Skin epidermis (tissue), 12 donors: ENCODE results near the gene MYBL2.

Experiments used
- H3K27ac ChIP-seq, 21 experiments: fragments of 200-600 bp; sonication (generic) in 11 of 21; one replicate each; pipeline ENCODE4 v1.5.0; 2020; ENCODE audit warnings: mild to moderate bottlenecking in 3 of 21, inconsistent platforms in 2 of 21, moderate library complexity in 2 of 21
- H3K4me3 ChIP-seq, 7 experiments: fragments of 200-600 bp; sonication (generic) in 2 of 7; one replicate each; pipeline ENCODE4 v1.5.0; 2020; ENCODE audit warnings: inconsistent platforms in 2 of 7, mild to moderate bottlenecking in 2 of 7, moderate library complexity in 1 of 7

The MYBL2 gene

DNA sequence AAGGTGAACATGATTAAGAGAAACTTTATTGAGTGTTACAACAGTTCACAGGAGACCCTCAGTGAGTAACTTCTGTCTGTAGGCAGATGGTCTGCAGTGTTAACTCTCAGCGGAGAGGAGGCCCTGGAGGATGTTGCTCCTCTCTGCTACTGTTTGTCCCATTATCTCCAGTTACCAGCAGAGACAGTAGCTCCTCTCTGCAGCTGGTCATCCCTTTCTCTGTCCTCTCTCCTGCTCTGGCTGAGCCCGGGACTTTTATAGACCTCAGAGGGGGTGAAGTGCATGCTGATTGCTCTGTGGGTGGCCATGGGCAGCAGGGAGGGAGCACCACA is 54.1 kb downstream of the MYBL2 start:
- Histone ChIP-seq H3K4me3 (no peak overlapping the region), H3K27ac (peak overlapping the region in 3 of 21 experiments; percentile 30 to 80 (median 63))

DNA sequence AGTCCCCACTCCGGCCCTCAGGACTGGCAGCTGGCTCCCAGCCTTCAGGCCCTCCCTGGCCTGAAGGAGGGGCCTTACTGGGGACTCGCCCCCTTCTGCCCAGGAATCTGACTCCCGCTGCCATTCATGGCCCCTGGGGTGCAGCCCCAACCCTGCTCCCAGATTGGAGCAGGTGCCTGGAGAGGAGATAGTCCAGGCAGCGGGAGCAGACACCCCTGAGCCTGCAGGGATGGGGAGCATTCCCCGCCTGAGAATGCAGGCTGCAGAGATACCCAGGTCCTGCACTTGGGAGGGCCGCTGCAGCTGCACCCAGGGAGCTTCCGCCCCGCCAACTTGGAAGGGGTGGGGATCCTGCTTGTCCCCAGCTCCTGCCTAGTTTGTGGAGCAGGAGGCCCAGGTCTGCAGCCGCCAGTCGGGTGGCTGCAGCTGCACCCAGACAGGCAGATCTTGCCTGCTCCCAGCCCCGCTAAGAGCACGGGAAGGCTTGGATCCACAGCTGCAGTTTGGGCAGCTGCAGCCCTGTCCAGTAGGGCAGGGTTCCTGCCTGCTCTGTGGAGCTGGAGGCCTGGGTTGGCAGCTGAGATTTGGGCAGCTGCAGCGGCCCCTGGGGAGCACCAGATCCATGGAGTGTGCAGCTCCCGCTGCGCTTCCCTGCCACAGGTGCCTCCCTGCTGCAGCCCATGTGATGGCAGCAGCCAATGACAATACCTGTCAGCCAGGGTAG is 54.7 kb downstream of the MYBL2 start:
- peak overlapping the region in 4 of 21 experiments; percentile 30 to 80 (median 62) for H3K27ac ChIP-seq
- no peak overlapping the region for H3K4me3 ChIP-seq

DNA sequence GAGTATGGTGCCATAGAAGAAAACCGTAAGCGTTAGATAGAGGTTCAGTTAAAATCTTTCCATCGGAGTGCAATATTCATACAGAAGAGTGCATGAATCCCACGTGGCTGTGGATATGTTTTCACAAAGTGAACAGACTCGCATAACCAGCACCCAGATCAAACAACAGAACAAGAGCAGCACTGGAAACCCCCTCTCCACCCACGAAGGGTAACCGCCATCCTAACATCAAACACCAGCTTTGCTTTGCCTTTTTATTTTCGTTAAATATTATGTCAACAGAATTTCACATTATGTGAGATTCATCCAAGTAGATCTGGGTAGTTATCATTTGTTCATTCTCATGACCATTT is 55.2 kb downstream of the MYBL2 start:
- Histone ChIP-seq H3K27ac (peak overlapping the region in 3 of 21 experiments; percentile 61 to 80 (median 63)), H3K4me3 (no peak overlapping the region)

DNA sequence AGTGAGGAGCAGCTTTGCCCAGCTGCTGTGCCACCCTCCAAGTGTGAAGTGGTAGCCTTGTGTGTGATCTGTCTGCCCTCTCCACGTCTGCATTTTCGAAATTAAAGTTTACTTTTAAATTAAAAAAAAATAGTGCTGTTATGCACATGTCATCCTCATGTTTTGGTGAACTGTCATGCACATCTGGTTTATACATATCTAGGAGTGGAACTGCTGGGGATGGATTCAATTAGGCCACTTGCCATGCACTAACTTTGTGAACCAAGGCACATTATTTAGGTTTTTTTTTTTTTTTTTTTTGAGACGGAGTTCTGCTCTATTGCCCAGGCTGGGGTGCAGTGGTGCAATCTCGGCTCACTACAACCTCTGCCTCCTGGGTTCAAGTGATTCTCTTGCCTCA is 56.3 kb downstream of the MYBL2 start:
- Histone ChIP-seq H3K27ac (peak overlapping the region in 1 of 21 experiments; percentile 13), H3K4me3 (no peak overlapping the region)

DNA sequence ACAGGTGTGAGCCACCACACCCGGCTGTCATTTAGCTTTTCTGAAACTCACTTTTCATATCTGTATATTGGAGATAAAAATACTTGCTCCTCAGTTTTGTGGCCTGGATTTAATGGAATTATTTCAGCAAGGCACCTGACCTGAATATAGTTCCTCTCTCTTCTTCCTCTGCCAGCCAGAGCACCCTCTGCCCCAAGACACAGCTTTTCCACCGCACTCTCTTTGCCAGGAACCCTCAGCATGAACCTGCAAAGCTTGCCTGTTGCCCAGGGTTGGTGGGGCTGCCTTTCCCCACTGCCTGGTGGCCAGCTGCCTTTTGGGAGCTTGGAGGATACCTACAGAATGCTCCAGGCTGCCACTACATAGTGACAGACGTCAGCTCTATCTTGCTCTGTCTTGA is 56.8 kb downstream of the MYBL2 start:
- no peak overlapping the region for H3K27ac ChIP-seq
- H3K4me3 ChIP-seq = no peak overlapping the region

DNA sequence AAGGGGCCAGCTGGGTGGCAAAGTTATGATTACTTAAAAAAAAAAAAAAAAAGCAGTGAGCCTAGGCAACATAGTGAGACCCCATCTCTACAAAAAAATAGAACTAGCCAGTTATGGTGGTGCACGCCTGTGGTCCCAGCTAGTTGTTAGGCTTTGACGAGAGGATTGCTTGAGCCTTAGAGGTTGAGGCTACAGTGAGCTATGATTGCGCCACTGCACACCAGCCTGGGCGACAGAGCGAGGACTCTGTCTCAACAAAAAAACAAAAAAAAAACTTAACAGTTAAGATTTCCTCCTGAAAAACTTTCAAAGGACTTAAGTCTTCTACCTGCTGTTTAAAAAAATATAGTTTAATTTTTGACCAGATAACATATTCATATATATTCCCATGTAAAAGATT is 57.5 kb downstream of the MYBL2 start:
- Histone ChIP-seq H3K4me3 (no peak overlapping the region), H3K27ac (no peak overlapping the region)

DNA sequence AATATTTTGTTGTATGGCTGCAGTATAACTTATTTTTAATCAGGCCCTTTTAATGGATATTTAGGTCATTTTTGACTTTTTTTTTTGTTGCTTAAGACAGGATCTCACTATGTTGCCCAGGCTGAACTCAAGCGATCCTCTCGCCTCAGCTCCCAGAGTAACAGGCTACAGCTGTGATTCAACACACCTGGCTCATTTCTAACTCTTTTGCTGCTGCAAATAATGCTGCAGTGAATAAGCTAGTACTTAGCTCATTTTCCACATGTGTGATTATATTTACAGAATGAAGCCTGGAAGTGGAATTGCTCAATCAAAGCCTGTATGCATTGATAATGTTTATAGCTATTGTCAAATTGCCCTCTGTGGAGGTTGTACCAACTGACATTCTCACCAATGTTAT is 58.8 kb downstream of the MYBL2 start:
- H3K27ac ChIP-seq = no peak overlapping the region

DNA sequence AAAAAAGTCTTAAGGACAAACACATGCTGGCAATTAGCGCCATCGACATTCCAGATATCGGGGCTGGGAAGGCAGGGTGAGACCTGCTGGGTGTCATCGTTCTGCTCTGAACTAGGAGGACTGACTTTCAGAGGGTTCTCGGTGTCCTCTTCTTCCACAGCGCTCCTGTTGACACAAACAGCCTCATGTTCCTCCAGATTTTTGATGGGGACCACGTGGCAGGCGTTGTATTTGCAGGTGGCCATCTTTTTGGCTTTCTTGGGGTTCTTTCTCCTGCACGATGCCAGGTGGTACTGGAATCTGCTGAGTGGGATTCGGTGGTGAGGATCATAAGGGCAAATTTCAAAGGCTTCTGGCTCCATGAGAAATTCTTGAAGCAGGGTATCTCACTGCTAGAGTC is 59.4 kb downstream of the MYBL2 start:
- Histone ChIP-seq H3K4me3 (no peak overlapping the region), H3K27ac (no peak overlapping the region)

More for the DNA sequence above, 58.8 kb downstream of the MYBL2 start:
- H3K4me3 ChIP-seq = no peak overlapping the region

DNA sequence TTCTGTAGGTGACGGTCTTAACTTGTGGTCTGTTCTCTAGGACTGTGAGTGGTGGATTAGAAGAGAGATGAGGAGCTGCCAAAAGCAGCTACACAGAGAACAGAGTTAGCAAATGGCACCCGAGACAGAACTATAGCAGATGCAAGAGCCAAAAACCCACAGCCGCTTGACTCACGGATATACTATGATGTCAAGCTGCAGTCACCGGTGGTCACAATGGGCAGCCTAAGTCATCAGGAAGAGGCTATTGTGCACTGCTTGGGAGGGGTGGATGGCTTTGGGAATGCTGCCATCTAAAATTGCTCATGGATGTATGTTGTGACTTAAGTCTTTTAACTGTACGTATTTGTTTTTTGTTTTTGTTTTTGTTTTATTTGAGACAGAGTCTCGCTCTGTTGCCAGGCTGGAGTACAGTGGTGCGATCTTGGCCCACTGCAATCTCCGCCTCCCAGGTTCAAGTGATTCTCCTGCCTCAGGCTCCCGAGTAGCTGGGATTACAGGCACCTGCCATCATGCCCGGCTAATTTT is 60.0 kb downstream of the MYBL2 start, which contains the start of gene GTSF1L:
Gene GTSF1L, minus strand, starts transcription at position 192 of the 528 bp plus-strand sequence. CDS start 308 bp downstream, outside the sequence.
- Histone ChIP-seq H3K27ac (no peak within 1 kb of the TSS), H3K4me3 (no peak within 1 kb of the TSS)

DNA sequence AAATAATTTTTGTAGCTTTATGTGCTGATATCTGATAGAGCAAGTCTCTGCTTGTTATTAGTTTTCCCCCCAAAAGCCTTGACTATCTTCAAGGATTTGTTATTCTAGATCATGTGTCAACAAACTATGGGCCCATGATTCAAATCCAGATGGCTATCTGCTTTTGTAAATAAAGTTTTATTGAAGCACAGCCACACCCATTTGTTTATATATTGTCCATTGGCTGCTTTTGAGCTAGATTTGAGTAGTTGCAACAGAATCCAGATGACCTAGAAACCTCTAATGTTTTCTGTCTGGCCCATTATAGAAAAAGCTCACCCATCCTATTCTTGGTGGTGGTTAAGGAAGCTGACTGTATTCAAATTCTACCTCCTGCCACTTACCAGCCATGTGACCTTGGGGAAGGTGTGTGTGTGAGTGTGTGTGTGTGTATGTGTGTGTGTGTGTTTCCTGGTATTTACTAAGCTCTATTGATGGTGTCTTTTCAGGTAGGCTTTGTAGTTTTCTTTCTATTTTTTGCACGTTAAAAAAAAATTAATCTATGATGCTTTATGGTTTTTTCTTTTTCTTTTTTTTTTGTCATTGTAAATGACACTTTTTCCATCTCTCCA is 61.2 kb downstream of the MYBL2 start:
- H3K27ac ChIP-seq = no peak overlapping the region

DNA sequence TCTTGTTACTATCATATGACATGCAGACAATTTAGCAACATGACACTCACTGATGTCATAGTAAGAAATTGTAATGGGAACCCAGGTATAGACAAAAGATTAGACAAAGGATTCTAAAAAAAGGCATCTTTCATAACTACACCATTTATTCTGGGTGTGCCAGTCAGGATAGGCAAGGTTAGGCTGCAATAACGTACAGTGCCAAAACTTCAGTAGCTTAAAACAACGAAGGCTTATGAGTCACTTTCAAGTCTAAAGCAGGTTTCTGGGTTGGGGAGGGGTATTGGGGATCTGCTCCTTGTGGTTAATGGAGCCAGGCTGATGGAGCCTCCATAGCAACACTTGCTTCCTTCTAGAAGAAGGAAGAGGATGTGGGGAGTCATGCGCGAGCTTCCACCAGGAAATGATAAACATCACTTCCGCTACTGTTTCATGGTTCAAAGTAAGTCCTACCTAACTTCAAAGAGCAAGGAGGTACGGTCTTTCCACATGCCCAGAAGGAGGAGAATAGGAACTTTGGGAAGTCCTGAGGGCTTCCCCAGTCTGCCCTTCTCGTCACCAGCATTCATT is 61.9 kb downstream of the MYBL2 start:
- Histone ChIP-seq H3K4me3 (no peak overlapping the region), H3K27ac (no peak overlapping the region)

More for the DNA sequence above, 61.2 kb downstream of the MYBL2 start:
- no peak overlapping the region for H3K4me3 ChIP-seq

DNA sequence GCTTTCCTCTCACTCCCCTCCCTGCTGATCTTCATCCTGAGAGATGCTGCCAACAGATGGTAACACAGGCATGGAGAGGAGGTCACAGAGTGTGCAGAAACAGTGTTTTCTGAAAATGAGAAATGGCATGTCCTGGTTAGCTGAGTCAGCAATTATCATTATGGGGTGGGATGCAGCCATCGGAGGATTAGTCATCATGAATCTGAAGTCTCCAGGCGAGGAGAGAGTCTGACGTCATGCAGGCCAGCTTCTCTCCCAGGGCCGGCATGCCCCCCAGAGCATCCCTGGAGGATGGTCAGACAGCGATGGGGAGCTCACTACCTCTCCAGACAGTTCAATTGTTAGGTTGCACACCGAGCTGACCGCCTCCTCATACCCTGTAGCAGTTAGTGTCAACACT is 64.6 kb downstream of the MYBL2 start:
- Histone ChIP-seq H3K27ac (peak overlapping the region in 2 of 21 experiments; percentile 51 to 52), H3K4me3 (no peak overlapping the region)

DNA sequence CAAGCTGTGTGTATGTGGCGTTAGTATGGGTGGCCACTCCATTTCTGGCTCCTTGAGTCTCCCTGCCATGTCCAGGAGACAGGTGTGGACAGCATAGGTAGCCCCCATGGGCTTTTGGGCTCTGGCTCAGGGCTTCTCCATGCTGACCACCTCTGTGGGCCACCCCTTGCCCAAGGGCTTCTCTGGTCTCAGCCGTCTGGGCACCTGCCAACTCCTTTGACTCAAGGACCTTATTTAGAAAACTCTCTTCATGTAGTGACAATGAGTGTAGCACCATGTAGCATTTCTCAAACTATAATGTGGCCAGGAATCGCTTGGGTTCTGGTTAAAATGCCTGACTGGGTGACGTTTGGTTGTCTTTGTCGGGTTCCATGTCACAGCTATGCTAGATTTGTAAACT is 65.0 kb downstream of the MYBL2 start:
- peak overlapping the region in 2 of 21 experiments; percentile 51 to 52 for H3K27ac ChIP-seq
- no peak overlapping the region for H3K4me3 ChIP-seq

DNA sequence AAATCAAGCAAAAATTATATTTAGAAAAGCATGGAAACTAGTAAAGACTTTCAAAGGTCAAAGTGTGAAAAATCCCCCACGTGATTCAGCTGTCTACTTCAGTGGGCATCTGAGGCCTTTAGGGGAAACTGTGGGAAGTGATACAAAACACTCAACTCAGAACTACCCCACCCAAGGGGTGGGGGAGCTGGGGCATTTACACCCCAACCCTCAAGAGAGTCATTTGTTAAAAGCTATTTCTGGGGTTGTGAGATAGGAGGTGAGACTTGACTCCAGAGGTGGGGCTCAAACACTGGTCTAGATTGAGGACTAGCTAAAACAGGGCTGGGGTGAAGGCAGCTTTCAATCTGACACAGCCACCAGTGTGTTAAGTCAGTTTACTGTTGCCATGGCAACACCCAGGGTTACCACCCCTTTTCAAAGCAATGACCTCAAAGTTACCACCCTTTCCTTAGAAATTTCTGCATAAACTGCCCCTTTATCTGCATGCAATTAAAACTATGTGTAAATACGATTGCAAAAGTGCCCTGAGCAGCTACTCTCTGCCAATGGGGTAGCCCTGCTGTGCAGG is 69.8 kb downstream of the MYBL2 start:
- H3K27ac ChIP-seq = no peak overlapping the region
- H3K4me3 ChIP-seq = no peak overlapping the region

DNA sequence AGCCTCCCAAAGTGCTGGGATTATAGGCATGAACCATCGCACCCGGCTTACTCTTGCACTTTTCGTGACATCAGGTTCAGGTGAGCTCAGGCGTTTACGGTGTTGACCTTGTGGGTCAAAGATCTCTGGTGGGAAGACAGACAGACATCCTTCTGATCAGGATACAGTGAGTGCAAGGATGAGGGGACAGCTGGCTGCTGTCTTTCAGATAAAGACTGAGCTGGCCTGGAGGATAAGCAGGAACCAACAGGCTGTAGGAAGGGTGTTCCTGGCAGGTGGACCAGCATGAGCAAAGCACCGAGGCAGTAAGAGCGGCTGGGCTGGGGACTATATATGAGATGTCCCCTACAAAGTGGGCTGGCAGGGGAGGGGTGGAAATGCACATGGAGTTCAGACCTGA is 71.0 kb downstream of the MYBL2 start:
- Histone ChIP-seq H3K27ac (no peak overlapping the region), H3K4me3 (no peak overlapping the region)

DNA sequence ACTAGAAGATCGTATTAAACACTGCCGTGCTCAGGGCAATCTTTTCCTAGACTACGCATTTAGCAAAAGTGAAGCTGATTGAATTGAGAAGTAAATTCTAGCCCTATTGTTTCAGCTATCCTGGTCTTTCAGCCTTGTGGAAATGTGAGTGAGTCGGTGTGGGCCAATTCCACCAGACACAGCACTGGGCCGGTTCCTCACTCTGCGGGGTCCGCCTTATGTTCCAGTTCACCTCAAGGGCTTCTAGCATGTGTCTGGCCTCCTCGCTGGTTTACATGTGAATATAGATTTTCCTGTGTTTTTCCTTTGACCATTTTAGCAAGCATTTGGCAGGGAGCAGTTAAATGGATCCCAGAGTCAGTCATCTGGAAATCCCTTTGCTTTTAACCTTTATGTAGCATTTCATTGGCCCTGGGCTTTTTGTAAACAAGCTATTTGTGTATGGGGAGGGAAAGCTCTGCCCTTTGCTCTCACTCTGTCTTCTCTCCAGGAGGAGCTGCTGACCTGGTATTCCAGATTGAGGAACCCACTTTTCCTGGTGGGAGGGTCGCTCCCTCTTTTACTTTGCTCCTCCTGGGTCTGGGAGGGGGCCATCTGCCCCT is 72.3 kb downstream of the MYBL2 start:
- no peak overlapping the region for H3K27ac ChIP-seq
- no peak overlapping the region for H3K4me3 ChIP-seq

DNA sequence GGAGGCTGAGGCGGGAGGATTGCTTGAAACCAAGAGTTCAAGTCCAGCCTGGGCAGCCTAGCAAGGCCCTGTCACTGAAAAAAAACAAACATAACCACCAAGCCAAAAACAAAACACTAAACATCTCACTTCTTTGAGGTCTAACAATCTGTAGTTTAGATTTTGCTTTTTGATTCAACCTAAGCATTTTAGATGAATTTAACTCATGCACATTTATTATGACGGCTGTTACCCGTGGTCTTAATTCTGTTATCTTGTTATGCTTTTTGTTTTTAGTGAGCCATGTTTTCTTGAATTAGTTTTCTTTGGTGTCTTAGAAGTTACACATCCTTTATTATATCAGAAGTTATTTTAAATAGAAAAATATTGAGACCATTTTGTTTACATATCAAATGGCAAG is 73.7 kb downstream of the MYBL2 start:
- no peak overlapping the region for H3K27ac ChIP-seq

DNA sequence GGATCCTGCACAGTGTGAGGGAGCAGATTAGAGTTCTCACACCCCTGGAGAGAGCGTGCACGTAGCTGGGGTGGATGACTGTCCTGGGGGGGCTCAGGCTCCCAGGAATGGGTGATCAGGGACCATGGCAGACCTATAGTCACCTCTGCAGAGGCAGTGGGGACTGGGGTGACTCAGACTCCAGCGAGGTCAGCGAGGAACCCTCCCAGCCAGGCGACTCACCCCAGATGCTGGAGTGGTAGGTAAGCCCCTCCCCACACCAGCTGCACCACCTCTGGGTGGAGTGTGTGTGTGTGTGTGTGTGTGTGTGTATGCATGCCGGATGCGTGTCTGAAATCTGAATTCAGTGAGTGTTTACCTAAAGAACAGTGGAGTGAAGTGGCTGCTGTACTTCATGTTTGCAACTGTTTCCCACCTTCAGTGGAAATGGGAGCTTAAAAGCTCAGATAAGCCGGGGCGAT is 77.3 kb downstream of the MYBL2 start:
- no peak overlapping the region for H3K27ac ChIP-seq
- H3K4me3 ChIP-seq = no peak overlapping the region

More for the DNA sequence above, 73.7 kb downstream of the MYBL2 start:
- H3K4me3 ChIP-seq = no peak overlapping the region

DNA sequence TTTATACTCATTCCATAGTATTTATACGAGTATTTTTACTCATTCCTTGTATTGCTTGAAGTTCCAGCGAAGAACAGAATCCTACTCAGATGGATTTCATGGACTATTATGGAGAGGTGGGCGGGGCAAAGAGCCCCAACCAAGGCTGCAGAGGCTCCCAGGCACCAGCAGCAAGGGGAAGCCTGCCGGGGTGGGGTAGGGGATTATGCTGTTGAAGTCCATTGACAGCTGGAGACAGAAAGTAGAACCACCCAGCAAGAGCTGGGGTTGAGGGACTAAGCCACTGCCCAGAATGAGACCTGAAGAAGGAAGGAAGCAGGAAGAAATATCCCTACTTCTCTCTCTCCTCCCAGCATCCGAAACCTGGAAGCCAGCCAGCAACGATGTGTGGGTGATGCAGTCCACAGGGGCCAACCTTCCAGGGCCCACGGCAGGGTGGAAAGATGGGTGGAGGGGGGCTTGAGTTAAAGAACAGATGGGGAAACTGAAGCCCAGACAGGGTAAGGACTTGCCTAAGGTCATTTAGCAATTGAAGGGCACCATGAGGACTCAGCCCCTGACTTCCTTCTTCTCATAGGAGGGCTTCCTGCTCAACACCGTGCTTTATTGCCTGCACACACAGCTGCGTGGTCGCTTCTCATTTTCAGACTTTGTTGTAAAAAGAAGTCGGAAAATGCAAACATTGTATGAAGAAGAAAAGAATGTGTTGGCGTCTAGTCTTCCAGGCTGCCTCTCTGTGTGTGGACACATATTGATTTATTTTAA is 78.2 kb downstream of the MYBL2 start:
- H3K4me3 ChIP-seq = no peak overlapping the region
- H3K27ac ChIP-seq = no peak overlapping the region
